C4-2B (cell line): Measurements from ENCODE around the gene HBA2.
"Not testable (repeated sequence)": the region's sequence is repeated elsewhere in the genome, so short reads cannot be mapped to it uniquely, and the experiment has no call there.

Source experiments
- H3K27ac ChIP-seq: fragments of 450-650 bp; 2 replicates; pipeline ENCODE4 v1.5.1; 2017
- CTCF ChIP-seq: fragments of 450-650 bp; conservative IDR thresholded peaks from 2 replicates; pipeline ENCODE4 v1.5.1; 2017; ENCODE audit warnings: mild to moderate bottlenecking
- ZFX ChIP-seq: fragments of 450-650 bp; IDR thresholded peaks from 2 replicates; pipeline ENCODE4 v1.6.1; 2017

HBA2 gene

GRCh38 chr16:191831-192230 lies 19.2 kb downstream of the HBA2 start:
- H3K27ac ChIP-seq: no peak overlapping the region
- no peak for TF ChIP-seq ZFX
- no peak for TF ChIP-seq CTCF

- no peak overlapping the region for H3K27ac ChIP-seq
- TF ChIP-seq CTCF (no peak), ZFX (no peak)
Measured at GRCh38 chr16:192686-193085, 20.0 kb downstream of the HBA2 start.

- TF ChIP-seq CTCF (no peak), ZFX (no peak)
- H3K27ac ChIP-seq: no peak overlapping the region
Measured at GRCh38 chr16:193441-193840, 20.8 kb downstream of the HBA2 start.

- H3K27ac ChIP-seq: no peak overlapping the region
- TF ChIP-seq ZFX (no peak), CTCF (no peak)
Measured at GRCh38 chr16:194516-194915, 21.8 kb downstream of the HBA2 start.

- H3K27ac ChIP-seq: no peak overlapping the region
- no peak for TF ChIP-seq ZFX
- TF ChIP-seq CTCF: no peak
Measured at GRCh38 chr16:200388-200787, 27.7 kb downstream of the HBA2 start.

- TF ChIP-seq ZFX (no peak), CTCF (no peak)
- H3K27ac ChIP-seq: no peak overlapping the region
Measured at GRCh38 chr16:203246-203645, 30.6 kb downstream of the HBA2 start.

- H3K27ac ChIP-seq: not testable (repeated sequence)
Measured at GRCh38 chr16:204046-204445, 31.4 kb downstream of the HBA2 start.

GRCh38 chr16:209359-209758 lies 36.7 kb downstream of the HBA2 start:
- H3K27ac ChIP-seq: not testable (repeated sequence)

GRCh38 chr16:211631-212180 lies 39.0 kb downstream of the HBA2 start:
- H3K27ac ChIP-seq: not testable (repeated sequence)
